ENCODE results near the gene COL4A3. TPM values are rescaled to one million over a fixed set of nuclear protein-coding genes. Genes with fewer than 3 reads are reported as not detected.

The COL4A3 gene
- total and polyA plus RNA-seq, 9 of the 15 experiments (the other 6 are each of a cell fraction or from before 2014, with no cell fraction given), result not detected

DNA sequence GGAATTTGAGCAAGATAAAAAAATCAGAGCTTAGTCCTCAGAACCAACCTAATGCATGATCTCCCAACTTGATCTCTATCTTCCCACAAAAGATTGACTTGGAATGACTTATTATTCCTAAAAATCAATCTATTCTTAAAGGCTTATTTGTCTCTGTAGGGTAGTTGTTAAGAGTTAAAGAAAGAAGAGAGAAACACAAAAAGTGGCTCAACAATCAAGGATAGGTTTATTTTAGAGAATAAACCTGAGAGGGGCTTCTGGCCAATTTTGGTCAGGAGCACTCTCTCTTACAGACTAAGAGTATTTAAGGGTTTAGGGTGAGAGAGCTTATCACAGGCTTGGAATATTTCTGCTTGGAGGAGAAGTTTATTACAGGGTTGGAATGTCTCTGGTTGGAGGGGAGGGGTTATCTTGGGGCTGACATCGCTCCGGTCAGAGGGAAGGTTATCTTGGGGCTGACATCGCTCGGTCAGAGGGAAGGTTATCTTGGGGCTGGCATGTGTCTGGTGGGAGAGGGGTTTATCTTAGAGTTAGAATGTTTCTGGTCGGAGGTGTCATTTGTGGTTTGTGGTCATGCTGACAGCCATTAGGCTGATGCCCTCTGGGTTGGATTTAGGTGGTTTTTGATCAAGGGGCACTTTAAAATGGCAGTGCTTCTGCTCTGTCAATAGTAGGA lies 158.2 kb downstream of the COL4A3 start (continued):
- peak; percentile 84; the same call in 1 of the 2 replicates for TF ChIP-seq ZNF280B (CRISPR knock-in tag; IDR thresholded peaks at IDR 0.05)
- no peak for TF ChIP-seq KLF13 (tag; IDR thresholded peaks at IDR 0.05; ENCODE audit: borderline replicate concordance, low read depth)
- TF ChIP-seq LARP7 (IDR thresholded peaks at IDR 0.05), result no peak
- no peak for TF ChIP-seq HDAC8 (tag; IDR thresholded peaks at IDR 0.05)
- no peak for TF ChIP-seq STAT5A (IDR thresholded peaks at IDR 0.05; ENCODE audit: borderline replicate concordance, low read length)
- no peak for TF ChIP-seq ZC3H11A (IDR thresholded peaks at IDR 0.05; ENCODE audit: low read depth, low read length)
- no peak for TF ChIP-seq ZFPM2 (CRISPR knock-in tag; IDR thresholded peaks at IDR 0.05)
- no peak for TF ChIP-seq JUNB (CRISPR knock-in tag; conservative IDR thresholded peaks at IDR 0.05)
- TF ChIP-seq PML (IDR thresholded peaks at IDR 0.05; ENCODE audit: low read length), result no peak
- TF ChIP-seq ZFX (CRISPR knock-in tag; IDR thresholded peaks at IDR 0.05), result no peak
- no peak for TF ChIP-seq HDGF (IDR thresholded peaks at IDR 0.05)
- peak; percentile 73 for TF ChIP-seq RBM25 (IDR thresholded peaks at IDR 0.05; ENCODE audit: low read depth, low read length, severe bottlenecking)
- peak; percentile 20 to 23; a peak in 1 of 4 replicates for TF ChIP-seq TRIM24 (IDR thresholded peaks at IDR 0.05)
- TF ChIP-seq CGGBP1 (CRISPR knock-in tag; IDR thresholded peaks at IDR 0.05), result no peak
- TF ChIP-seq ZNF217 (CRISPR knock-in tag; IDR thresholded peaks at IDR 0.05), result no peak

All from K562 (cell line).